IMR-90 (cell line): ENCODE results near the gene CH25H. TPM values are rescaled to one million over a fixed set of nuclear protein-coding genes. Genes with fewer than 3 reads are reported as not detected.

Source experiments
- ATAC-seq: fragments of 200-7000 bp; cut with Tn5 transposase; 2 replicates; pipeline ENCODE4 v1.9.1; 2020; ENCODE audit warnings: low read depth, mild to moderate bottlenecking, moderate library complexity
- BruUV-seq: library from RNA; stranded (reverse); fragments of 400-500 nt; replicated peaks from 2 replicates; lab custom pipeline; 2021; lab: Mats Ljungman, UMichigan
- CTCF ChIA-PET: fragments of 300-600 bp; formaldehyde crosslinking; extraction: SDS; loops from one replicate; lab custom pipeline; 2021; ENCODE audit warnings: antibody characterized with exemption; lab: Yijun Ruan, JAX
- POLR2A ChIA-PET: fragments of 300-600 bp; sonication (Branson Sonifier 250); formaldehyde crosslinking; loops from one replicate; lab custom pipeline; 2022; ENCODE audit warnings: antibody characterized with exemption; ENCODE audit not compliant: unreplicated experiment; lab: Charles Lee
- DNase-seq: peaks from one replicate; pipeline ENCODE4 v3.0.0; 2013
- H2AFZ ChIP-seq: replicated peaks from 2 replicates; pipeline ENCODE3; 2013; ENCODE audit warnings: low read length, mild to moderate bottlenecking; ENCODE audit not compliant: poor library complexity
- H2AK5ac ChIP-seq: 2 replicates; pipeline ENCODE4 v1.6.1; 2013; ENCODE audit warnings: low read depth, low read length, inconsistent platforms
- H2AK9ac ChIP-seq: replicated peaks from 2 replicates; pipeline ENCODE3; 2013; ENCODE audit warnings: mild to moderate bottlenecking, low read depth, low read length, moderate library complexity; ENCODE audit not compliant: poor library complexity
- H2BK120ac ChIP-seq: 2 replicates; pipeline ENCODE4 v1.6.1; 2013; ENCODE audit warnings: low read depth, low read length, inconsistent platforms
- H2BK15ac ChIP-seq: 3 replicates; pipeline ENCODE4 v1.6.1; 2013; ENCODE audit warnings: low read depth, low read length, inconsistent platforms
- H2BK20ac ChIP-seq: 2 replicates; pipeline ENCODE4 v1.6.1; 2013; ENCODE audit warnings: low read depth, mild to moderate bottlenecking, inconsistent platforms, low read length, moderate library complexity
- H2BK5ac ChIP-seq: 2 replicates; pipeline ENCODE4 v1.6.1; 2013; ENCODE audit warnings: mild to moderate bottlenecking, low read depth, low read length, inconsistent platforms; ENCODE audit not compliant: poor library complexity, severe bottlenecking
- H3K14ac ChIP-seq: replicated peaks from 2 replicates; pipeline ENCODE4 v1.6.1; 2013; ENCODE audit warnings: low read depth, low read length, inconsistent platforms
- H3K18ac ChIP-seq: 2 replicates; pipeline ENCODE4 v1.6.1; 2013; ENCODE audit warnings: low read depth, low read length, control low read depth
- H3K23ac ChIP-seq: 2 replicates; pipeline ENCODE4 v1.6.1; 2013; ENCODE audit warnings: low read depth, low read length, inconsistent platforms
- H3K27ac ChIP-seq: 2 replicates; pipeline ENCODE4 v1.5.1; 2013; ENCODE audit warnings: mild to moderate bottlenecking, control low read depth, low read length; ENCODE audit not compliant: insufficient read depth
- H3K27me3 ChIP-seq: 2 replicates; pipeline ENCODE4 v1.6.1; 2013; ENCODE audit warnings: low read length; ENCODE audit not compliant: control insufficient read depth, insufficient read depth
- H3K36me3 ChIP-seq: 2 replicates; pipeline ENCODE4 v1.6.1; 2013; ENCODE audit warnings: low read length, mixed read lengths; ENCODE audit not compliant: control insufficient read depth, insufficient read depth
- H3K4ac ChIP-seq: 2 replicates; pipeline ENCODE4 v1.6.1; 2013; ENCODE audit warnings: low read depth, low read length, inconsistent platforms
- H3K4me1 ChIP-seq: 2 replicates; pipeline ENCODE4 v1.6.1; 2013; ENCODE audit warnings: low read length, mixed read lengths; ENCODE audit not compliant: control insufficient read depth, insufficient read depth
- H3K4me2 ChIP-seq: 2 replicates; pipeline ENCODE4 v1.6.1; 2013; ENCODE audit warnings: low read depth, mild to moderate bottlenecking, control low read depth, low read length, moderate library complexity
- H3K4me3 ChIP-seq: 2 replicates; pipeline ENCODE4 v1.5.1; 2013; ENCODE audit warnings: low read depth, mild to moderate bottlenecking, control low read depth, low read length, moderate library complexity; ENCODE audit not compliant: insufficient read depth
- H3K56ac ChIP-seq: 2 replicates; pipeline ENCODE4 v1.6.1; 2013; ENCODE audit warnings: low read length, inconsistent platforms; ENCODE audit not compliant: insufficient read depth; ENCODE audit errors: extremely low read depth
- H3K79me1 ChIP-seq, 2 experiments: 2 replicates each; pipeline ENCODE4 v1.6.1; 2013; ENCODE audit warnings: low read length in 2 of 2, inconsistent platforms in 1 of 2, low read depth in 1 of 2
- H3K9ac ChIP-seq: 2 replicates; pipeline ENCODE4 v1.6.1; 2013; ENCODE audit warnings: low read depth, low read length, control low read depth
- H3K9me1 ChIP-seq: 2 replicates; pipeline ENCODE4 v1.6.1; 2013; ENCODE audit warnings: low read length, inconsistent platforms; ENCODE audit not compliant: insufficient read depth
- H3K9me3 ChIP-seq: 2 replicates; pipeline ENCODE4 v1.6.1; 2013; ENCODE audit warnings: low read length; ENCODE audit not compliant: control insufficient read depth, insufficient read depth
- H4K20me1 ChIP-seq: 2 replicates; pipeline ENCODE4 v1.6.1; 2013; ENCODE audit warnings: low read length, inconsistent platforms; ENCODE audit not compliant: insufficient read depth
- H4K5ac ChIP-seq: 2 replicates; pipeline ENCODE4 v1.6.1; 2013; ENCODE audit warnings: mild to moderate bottlenecking, low read depth, low read length, control low read depth
- H4K8ac ChIP-seq, 2 experiments: 2 replicates each; pipeline ENCODE4 v1.6.1; 2013; ENCODE audit warnings: low read depth in 2 of 2, low read length in 2 of 2, control low read depth in 1 of 2, inconsistent platforms in 1 of 2
- H4K91ac ChIP-seq: 2 replicates; pipeline ENCODE4 v1.6.1; 2013; ENCODE audit warnings: low read depth, low read length, inconsistent platforms; ENCODE audit not compliant: insufficient read depth
- BHLHE40 ChIP-seq: fragments of 150-350 bp; IDR thresholded peaks from 2 replicates; pipeline ENCODE4 v1.6.1; 2016; ENCODE audit warnings: mild to moderate bottlenecking, low read depth, low read length
- CEBPB ChIP-seq: IDR thresholded peaks from 2 replicates; pipeline ENCODE4 v1.6.1; 2012; ENCODE audit warnings: low read depth, low read length, improper control_type of control experiment
- FOS ChIP-seq: fragments of 150-350 bp; IDR thresholded peaks from 2 replicates; pipeline ENCODE4 v1.6.1; 2016; ENCODE audit warnings: low read depth, low read length
- MAZ ChIP-seq: IDR thresholded peaks from 2 replicates; pipeline ENCODE4 v1.6.1; 2012; ENCODE audit warnings: low read depth, mild to moderate bottlenecking, low read length, improper control_type of control experiment, moderate library complexity, borderline replicate concordance
- POLR2A ChIP-seq: IDR thresholded peaks from 2 replicates; pipeline ENCODE4 v1.6.1; 2012; ENCODE audit warnings: mild to moderate bottlenecking, low read depth, low read length
- SMC3 ChIP-seq: fragments of 150-350 bp; IDR thresholded peaks from 2 replicates; pipeline ENCODE4 v1.6.1; 2016; ENCODE audit warnings: low read depth, mild to moderate bottlenecking, antibody characterized with exemption, low read length, moderate library complexity
- WGBS, 2 experiments: methylation state at CpG; one replicate each; pipeline versions ENCODE4 v1.1.5 to v1.1.7; 2013; ENCODE audit warnings: missing lambda C conversion rate in 2 of 2; ENCODE audit not compliant: insufficient read length in 1 of 2; ENCODE audit errors: extremely low coverage in 2 of 2; 5-methylcytosine and 5-hydroxymethylcytosine counted together
- dilution Hi-C: fragments of 300-500 bp; cut with HindIII; formaldehyde crosslinking; loops from one replicate; pipeline ENCODE4 v1.14.3; 2018; ENCODE audit warnings: low sequenced_read_pairs; ENCODE audit not compliant: unreplicated experiment
- in situ Hi-C: fragments of 300-500 bp; cut with MboI; formaldehyde crosslinking; loops from 3 replicates; pipeline ENCODE4 v1.14.3; 2019; ENCODE audit warnings: low sequenced_read_pairs, inconsistent platforms, mixed read lengths
- intact Hi-C: fragments of 100-400 bp; cut with micrococcal nuclease; formaldehyde crosslinking; loops from 2 replicates; pipeline ENCODE4 v1.10.0; 2022
- polyA plus RNA-seq, 3 experiments: library from polyadenylated mRNA; depleted of rRNA; stranded (reverse); fragments of >200 nt; gene quantifications; 2 replicates each; pipeline ENCODE4 v1.2.3, GENCODE V29; 2012; ENCODE audit warnings: low replicate concordance in 1 of 3
- total RNA-seq: library from RNA; depleted of rRNA; stranded (reverse); fragments of >200 nt; gene quantifications from 2 replicates; pipeline ENCODE4 v1.2.3, GENCODE V29; 2012

Gene CH25H
- total and polyA plus RNA-seq, 2 of the 4 experiments (the other 2 are of a cell fraction) = 0.12 to 0.18 TPM

- no peak overlapping the region for H3K9ac ChIP-seq
- no peaks in the 10 kb centered on the region for H3K36me3 ChIP-seq
- no peak overlapping the region for H3K4me3 ChIP-seq
- H4K91ac ChIP-seq = no peak overlapping the region
- H2BK15ac ChIP-seq = no peak overlapping the region
- H2BK5ac ChIP-seq = no peak overlapping the region
- H3K18ac ChIP-seq = no peak overlapping the region
- no peak overlapping the region for H3K4ac ChIP-seq
- peaks cover 6% of the 10 kb centered on the region; the same call in 1 of the 2 replicates for H3K4me1 ChIP-seq
- H3K27me3 ChIP-seq = no peaks in the 10 kb centered on the region
- H2AK9ac ChIP-seq = no peak overlapping the region
- ATAC-seq (no peak), DNase-seq (no peak)
- 83% methylated on average over 2 of the region's 4 CpGs; no CpG with 5 or more reads in 1 of the 2 experiments for WGBS, 2 experiments
- POLR2A ChIA-PET = no interaction called here
- no peak overlapping the region for H4K8ac ChIP-seq
- H3K9me3 ChIP-seq = no peaks in the 10 kb centered on the region
- CTCF ChIA-PET = interaction anchor here (1.1 kb wide), 1 partner anchor 13 kb away, joined by 3 read pairs; no protein-coding TSS in a partner anchor
- no peak overlapping the region for H2BK20ac ChIP-seq
- no peak overlapping the region for H3K14ac ChIP-seq
- H3K27ac ChIP-seq = no peak overlapping the region
- H3K4me2 ChIP-seq = no peak overlapping the region
- peaks cover under 1% of the 10 kb centered on the region in 2 experiments; a peak in 1 of 4 replicates for H3K79me1 ChIP-seq
- TF ChIP-seq BHLHE40 (no peak), SMC3 (no peak), FOS (no peak), POLR2A (no peak), MAZ (no peak), CEBPB (no peak)
- no peaks in the 10 kb centered on the region for H4K20me1 ChIP-seq
- H3K9me1 ChIP-seq = no peaks in the 10 kb centered on the region; the same call in none of the 2 replicates
- no peak overlapping the region for H2AK5ac ChIP-seq
- no peak overlapping the region for H4K5ac ChIP-seq
- dilution Hi-C loops = no loop called here
- in situ Hi-C loops = no loop called here
- intact Hi-C loops = no loop called here
- H3K23ac ChIP-seq = no peak overlapping the region
- BruUV-seq = no TSS peak
- H2AFZ ChIP-seq = no peak overlapping the region
- no peak overlapping the region for H3K56ac ChIP-seq
- no peak overlapping the region for H2BK120ac ChIP-seq
These were observed 38.7 kb upstream of the CH25H start for GRCh38 chr10:89245802-89246201.
